NCI-H82 (cell line): ENCODE data around the gene ABCB6.
A peak's percentile ranks its signal among the peaks of the same experiment; 100 is the strongest.
"Not testable (repeated sequence)": the region's sequence is repeated elsewhere in the genome, so short reads cannot be mapped to it uniquely, and the experiment has no call there.

Experiments
- DNase-seq: peaks from one replicate; lab custom pipeline; 2025; lab: John Stamatoyannopoulos, UW

Gene ABCB6

GRCh38 chr2:219218732-219219701 lies at the start of gene ABCB6:
ABCB6 (minus strand) TSS chr2:219218958; CDS start chr2:219218673, 285 bp downstream.
- peak; percentile 99 for DNase-seq

GRCh38 chr2:219268294-219268693 lies 49.5 kb upstream of the ABCB6 start:
- DNase-seq: no peak

GRCh38 chr2:219266886-219267285 lies 48.1 kb upstream of the ABCB6 start:
- DNase-seq: peak; percentile 64

DNA sequence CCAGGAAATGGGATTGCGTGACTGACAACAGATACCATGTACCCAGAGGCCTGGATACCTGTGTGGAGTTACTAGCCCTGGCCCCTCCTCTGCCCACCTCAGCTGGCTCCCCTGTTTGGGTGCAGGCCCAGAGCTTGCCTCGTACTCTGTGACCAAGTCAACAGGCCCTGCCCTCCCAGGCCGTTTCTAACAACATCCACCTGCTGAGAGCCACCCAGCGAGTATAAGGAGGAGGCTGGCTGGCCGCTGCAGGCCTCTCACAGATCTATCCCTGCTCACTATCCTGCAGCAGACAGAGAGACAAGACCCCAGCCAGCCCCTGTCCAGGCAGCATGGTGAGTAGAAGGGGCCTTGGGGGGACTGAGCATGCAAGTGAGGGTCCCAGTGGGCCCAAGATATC lies 47.5 kb upstream of the ABCB6 start:
- DNase-seq: no peak

DNA sequence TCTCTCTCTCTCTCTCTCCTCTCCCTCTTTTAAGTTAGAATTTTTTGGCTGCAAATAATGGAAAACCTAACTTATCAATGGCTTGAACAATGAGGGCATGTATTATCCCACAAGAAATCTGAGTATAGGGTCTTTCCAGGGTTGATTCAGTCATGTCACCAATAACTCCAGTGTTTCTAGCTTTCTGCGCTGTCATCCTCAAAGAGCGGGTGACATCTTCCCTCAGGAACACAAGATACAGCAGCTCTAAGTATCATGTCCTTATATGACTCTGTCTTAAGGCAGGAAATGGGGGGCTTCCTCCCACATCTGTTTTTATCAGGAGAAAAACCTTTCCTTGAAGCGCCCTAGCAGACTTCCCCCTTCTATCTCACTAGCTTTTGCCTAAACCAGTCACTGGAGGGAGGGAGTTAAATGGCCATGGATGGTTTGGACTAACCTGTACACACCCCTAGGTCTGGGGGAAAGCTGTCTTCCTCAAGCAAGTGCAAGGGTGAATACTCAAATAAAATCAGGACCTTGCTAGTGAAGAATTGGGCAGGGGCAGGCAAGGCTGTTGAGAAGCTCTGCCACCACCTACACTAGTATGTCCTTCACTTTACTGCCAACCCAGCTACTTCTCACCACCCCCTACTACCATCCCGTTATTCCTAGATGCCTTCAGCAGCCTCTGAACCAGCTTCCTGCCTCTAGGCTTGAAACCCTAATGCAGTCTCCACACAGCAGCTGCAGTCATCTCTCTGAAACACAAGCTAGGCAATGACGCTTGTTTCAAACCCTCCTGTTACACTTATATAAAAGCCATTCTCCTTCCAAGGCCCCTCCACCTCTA lies 42.5 kb upstream of the ABCB6 start:
- DNase-seq: no peak

GRCh38 chr2:219258942-219259341 lies 40.2 kb upstream of the ABCB6 start:
- DNase-seq: not testable (repeated sequence)

DNA sequence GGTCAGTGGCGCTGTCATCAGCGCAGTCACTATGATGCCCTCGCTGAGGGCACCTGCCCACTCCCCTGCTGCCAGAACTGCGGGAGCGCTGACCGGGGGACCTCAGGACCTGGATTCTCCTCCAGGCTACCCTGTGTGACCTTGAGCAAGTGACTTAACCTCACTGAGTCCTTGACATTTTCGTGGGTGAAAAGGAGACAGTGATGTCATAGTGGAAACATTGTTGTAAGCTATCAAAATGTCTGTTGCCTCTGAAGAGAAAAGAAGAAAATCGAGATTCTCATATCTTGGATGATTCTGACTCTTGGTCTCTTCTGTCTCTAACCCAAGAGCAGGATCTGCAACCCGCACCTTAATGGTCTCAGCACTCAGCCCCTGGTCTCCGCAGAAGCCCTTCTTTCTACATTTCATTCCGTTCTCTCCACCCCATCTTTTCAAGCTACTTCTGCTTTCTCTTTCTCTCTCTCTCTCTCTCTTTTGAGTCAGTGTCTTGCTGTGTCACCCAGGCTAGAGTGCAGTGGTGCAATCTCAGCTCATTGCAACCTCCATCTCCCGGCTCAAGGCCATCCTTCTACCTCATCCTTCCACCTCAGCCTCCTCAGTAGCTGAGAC lies 35.9 kb upstream of the ABCB6 start:
- DNase-seq: no peak

GRCh38 chr2:219253753-219254589 lies 35.2 kb upstream of the ABCB6 start, which contains the start of gene TUBA4A:
TUBA4A (minus strand) TSS chr2:219253918; CDS start chr2:219253858, 60 bp downstream.
- peak; percentile 93 for DNase-seq

GRCh38 chr2:219252900-219253752 lies 34.4 kb upstream of the ABCB6 start, which contains the start of gene TUBA4B:
TUBA4B (plus strand) TSS chr2:219253243; CDS start chr2:219253408, 165 bp downstream.
- DNase-seq: peak; percentile 76

- peak; percentile 73 for DNase-seq
These were observed 33.8 kb upstream of the ABCB6 start for GRCh38 chr2:219252570-219252899.

- DNase-seq: no peak
These were observed 33.3 kb upstream of the ABCB6 start for GRCh38 chr2:219252084-219252483.

DNA sequence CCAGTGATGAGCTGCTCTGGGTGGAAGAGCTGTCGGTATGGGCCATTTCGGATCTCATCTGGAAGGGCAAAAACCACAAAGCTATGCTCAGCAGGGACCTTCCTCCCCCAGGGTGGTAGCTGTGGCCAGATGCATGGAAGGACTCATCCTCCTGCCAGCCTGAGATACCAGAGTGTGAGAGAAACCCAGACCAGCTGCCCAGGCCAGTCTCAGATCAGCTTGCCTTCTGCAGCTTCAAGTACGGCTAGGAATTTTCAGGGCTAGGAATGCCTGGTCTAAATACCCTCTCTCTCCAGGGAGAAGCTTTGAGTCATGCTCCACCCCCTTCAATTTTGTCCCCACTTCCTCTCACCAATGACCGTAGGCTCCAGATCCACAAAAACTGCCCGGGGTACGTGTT lies 32.9 kb upstream of the ABCB6 start:
- DNase-seq: no peak

GRCh38 chr2:219250049-219250781 lies 31.5 kb upstream of the ABCB6 start:
- DNase-seq: no peak

DNA sequence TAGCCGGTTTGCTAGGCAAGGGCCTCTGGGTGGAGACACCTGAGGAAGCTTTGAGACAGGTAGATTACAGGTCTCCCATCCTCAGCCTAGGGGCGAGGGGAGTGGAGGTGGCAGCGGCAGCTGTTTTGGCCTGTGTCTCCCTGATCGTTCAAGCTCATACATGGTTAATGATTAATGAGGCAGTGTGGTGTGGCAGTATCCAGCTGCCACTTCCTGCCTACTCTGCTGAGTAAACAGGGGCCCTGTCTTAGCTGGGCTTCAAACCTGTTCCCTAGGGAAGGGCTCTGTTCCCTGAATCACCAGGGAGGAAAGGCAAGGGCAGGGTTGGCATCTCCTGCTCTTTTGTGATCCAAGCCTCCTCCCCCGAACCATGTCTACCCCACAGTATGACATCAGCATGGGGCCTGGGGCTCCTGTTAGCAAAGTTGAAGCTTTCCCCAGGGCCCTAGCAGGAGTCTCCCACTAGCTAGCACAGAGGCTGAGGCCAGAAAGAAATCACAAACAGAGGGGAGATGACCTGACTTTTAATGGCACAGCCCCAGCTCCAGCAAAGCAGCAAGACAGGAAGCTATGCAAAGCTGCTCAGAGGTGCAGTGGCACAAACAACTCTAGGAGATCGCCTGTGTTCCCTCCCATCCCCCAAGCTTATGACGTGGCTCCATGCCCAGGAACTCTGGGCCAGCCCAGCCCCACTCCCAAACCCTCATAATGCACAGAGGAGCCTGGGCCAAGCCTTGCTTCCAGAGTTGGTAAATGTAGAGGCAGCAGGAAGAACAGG lies 30.6 kb upstream of the ABCB6 start:
- peak; percentile 80 for DNase-seq

DNA sequence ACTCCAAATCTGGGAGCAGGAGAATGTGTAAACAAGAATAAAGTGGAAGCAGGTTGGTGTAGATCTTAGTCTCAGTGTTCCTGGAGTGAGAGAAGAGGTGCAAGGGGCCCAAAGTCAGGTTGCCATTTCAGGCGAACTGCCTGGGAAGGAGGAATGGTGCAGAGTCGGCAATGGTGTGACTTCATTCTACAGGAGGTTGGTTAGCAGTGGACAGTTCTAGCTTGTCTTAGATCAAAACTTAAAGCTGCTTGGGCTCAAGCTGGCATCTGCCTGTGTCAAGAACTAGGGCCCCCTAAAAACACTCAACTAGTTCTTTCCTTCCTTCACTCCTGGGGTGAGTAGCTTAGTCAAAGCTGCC lies 30.1 kb upstream of the ABCB6 start:
- no peak for DNase-seq

- no peak for DNase-seq
These were observed 29.2 kb upstream of the ABCB6 start for GRCh38 chr2:219247678-219248642.

- no peak for DNase-seq
These were observed 27.8 kb upstream of the ABCB6 start for GRCh38 chr2:219246559-219246958.

DNA sequence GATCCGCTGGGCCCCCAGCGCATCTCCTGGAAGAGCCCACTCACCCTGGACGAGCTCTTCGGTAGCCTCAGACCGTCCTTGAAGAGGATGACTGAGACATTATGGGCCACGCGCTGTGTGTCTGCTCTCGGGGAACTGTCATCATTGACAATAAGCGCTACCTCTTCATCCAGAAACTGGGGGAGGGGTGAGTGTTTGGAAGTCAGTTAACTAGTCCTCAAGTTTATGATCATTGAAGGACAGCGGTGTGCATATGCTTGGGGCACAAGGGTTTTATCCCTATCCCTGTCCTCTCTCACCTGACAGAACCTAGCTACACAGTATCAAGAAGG lies 27.1 kb upstream of the ABCB6 start:
- DNase-seq: no peak
